Measurements from ENCODE around the gene TNIP2.

The TNIP2 gene

DNA sequence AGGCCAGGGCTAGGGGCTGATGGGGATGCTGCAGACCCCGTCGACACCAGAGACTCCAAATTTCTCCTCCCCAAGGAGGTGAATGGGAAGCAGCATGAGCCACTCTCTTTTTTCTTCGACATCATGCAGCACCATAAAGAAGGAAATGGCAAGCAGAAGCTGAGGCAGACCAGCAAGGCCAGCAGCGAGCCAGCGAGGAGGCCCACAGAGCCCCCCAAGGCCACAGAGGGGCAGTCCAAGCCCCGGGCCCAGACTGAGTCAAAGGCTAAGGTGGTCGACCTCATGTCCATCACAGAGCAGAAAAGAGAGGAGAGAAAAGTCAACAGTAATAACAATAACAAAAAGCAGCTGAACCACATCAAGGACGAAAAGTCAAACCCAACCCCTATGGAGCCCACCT is 56.1 kb downstream of the TNIP2 start:
- no peaks in the 10 kb centered on the region for H3K9me2 ChIP-seq (replicated peaks; ENCODE audit: insufficient read depth, low read length)
- no peak overlapping the region for H3K4me3 ChIP-seq (ENCODE audit: insufficient read depth, low read length, poor library complexity, severe bottlenecking)
- no peaks in the 10 kb centered on the region for H3K9me3 ChIP-seq (ENCODE audit: insufficient read depth, low read length)
- no peak overlapping the region for H3K27ac ChIP-seq (ENCODE audit: low read depth, low read length)
- no peaks in the 10 kb centered on the region; the same call in 1 of the 2 replicates for H3K79me2 ChIP-seq (ENCODE audit: insufficient read depth, low read length)
- H3K36me3 ChIP-seq (ENCODE audit: low read length) = peaks cover 4% of the 10 kb centered on the region; the same call in 1 of the 2 replicates
- no peaks in the 10 kb centered on the region for H3K27me3 ChIP-seq (ENCODE audit: low read length)
- H4K20me1 ChIP-seq (ENCODE audit: low read depth, low read length) = no peaks in the 10 kb centered on the region
- H2AFZ ChIP-seq (ENCODE audit: low read depth, low read length, severe bottlenecking) = no peak overlapping the region
- H3F3A ChIP-seq (ENCODE audit: insufficient read depth) = peaks cover 24% of the 10 kb centered on the region
- TF ChIP-seq, protein P1, sequence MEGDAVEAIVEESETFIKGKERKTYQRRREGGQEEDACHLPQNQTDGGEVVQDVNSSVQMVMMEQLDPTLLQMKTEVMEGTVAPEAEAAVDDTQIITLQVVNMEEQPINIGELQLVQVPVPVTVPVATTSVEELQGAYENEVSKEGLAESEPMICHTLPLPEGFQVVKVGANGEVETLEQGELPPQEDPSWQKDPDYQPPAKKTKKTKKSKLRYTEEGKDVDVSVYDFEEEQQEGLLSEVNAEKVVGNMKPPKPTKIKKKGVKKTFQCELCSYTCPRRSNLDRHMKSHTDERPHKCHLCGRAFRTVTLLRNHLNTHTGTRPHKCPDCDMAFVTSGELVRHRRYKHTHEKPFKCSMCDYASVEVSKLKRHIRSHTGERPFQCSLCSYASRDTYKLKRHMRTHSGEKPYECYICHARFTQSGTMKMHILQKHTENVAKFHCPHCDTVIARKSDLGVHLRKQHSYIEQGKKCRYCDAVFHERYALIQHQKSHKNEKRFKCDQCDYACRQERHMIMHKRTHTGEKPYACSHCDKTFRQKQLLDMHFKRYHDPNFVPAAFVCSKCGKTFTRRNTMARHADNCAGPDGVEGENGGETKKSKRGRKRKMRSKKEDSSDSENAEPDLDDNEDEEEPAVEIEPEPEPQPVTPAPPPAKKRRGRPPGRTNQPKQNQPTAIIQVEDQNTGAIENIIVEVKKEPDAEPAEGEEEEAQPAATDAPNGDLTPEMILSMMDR (IDR thresholded peaks at IDR 0.05; ENCODE audit: insufficient read depth, low read length, poor library complexity, severe bottlenecking) = no peak
- TF ChIP-seq EZH2phosphoT487 (conservative IDR thresholded peaks at IDR 0.05; ENCODE audit: low read length) = no peak
- H3K9ac ChIP-seq (ENCODE audit: low read length) = no peak overlapping the region
- H3K4me2 ChIP-seq (ENCODE audit: low read depth, low read length, poor library complexity, severe bottlenecking) = no peak overlapping the region

- Histone ChIP-seq H4K20me1 (ENCODE audit: low read depth, low read length) (no peaks in the 10 kb centered on the region), H3K27me3 (ENCODE audit: low read length) (no peaks in the 10 kb centered on the region), H2AFZ (ENCODE audit: low read depth, low read length, severe bottlenecking) (no peak overlapping the region), H3K36me3 (ENCODE audit: low read length) (peaks cover 4% of the 10 kb centered on the region; the same call in 1 of the 2 replicates), H3K27ac (ENCODE audit: low read depth, low read length) (no peak overlapping the region), H3K79me2 (ENCODE audit: insufficient read depth, low read length) (no peaks in the 10 kb centered on the region; the same call in 1 of the 2 replicates), H3K4me2 (ENCODE audit: low read depth, low read length, poor library complexity, severe bottlenecking) (no peak overlapping the region), H3K4me3 (ENCODE audit: insufficient read depth, low read length, poor library complexity, severe bottlenecking) (no peak overlapping the region), H3K9me3 (ENCODE audit: insufficient read depth, low read length) (no peaks in the 10 kb centered on the region), H3F3A (ENCODE audit: insufficient read depth) (peaks cover 28% of the 10 kb centered on the region), H3K9ac (ENCODE audit: low read length) (no peak overlapping the region), H3K9me2 (replicated peaks; ENCODE audit: insufficient read depth, low read length) (no peaks in the 10 kb centered on the region)
- TF ChIP-seq, protein P1 (IDR thresholded peaks at IDR 0.05; ENCODE audit: insufficient read depth, low read length, poor library complexity, severe bottlenecking) = no peak
- no peak for TF ChIP-seq EZH2phosphoT487 (conservative IDR thresholded peaks at IDR 0.05; ENCODE audit: low read length)
These were observed 56.6 kb downstream of the TNIP2 start for GRCh38 chr4:2699534-2699933.

- peaks cover 28% of the 10 kb centered on the region for H3F3A ChIP-seq (ENCODE audit: insufficient read depth)
- peaks cover 4% of the 10 kb centered on the region; the same call in 1 of the 2 replicates for H3K36me3 ChIP-seq (ENCODE audit: low read length)
- no peak overlapping the region; the same call in 1 of the 2 replicates for H3K27ac ChIP-seq (ENCODE audit: low read depth, low read length)
- no peaks in the 10 kb centered on the region for H4K20me1 ChIP-seq (ENCODE audit: low read depth, low read length)
- H3K9me2 ChIP-seq (replicated peaks; ENCODE audit: insufficient read depth, low read length) = no peaks in the 10 kb centered on the region
- H3K9me3 ChIP-seq (ENCODE audit: insufficient read depth, low read length) = no peaks in the 10 kb centered on the region
- TF ChIP-seq, protein P1 (IDR thresholded peaks at IDR 0.05; ENCODE audit: insufficient read depth, low read length, poor library complexity, severe bottlenecking) = no peak
- TF ChIP-seq EZH2phosphoT487 (conservative IDR thresholded peaks at IDR 0.05; ENCODE audit: low read length) = no peak
- no peaks in the 10 kb centered on the region; the same call in 1 of the 2 replicates for H3K79me2 ChIP-seq (ENCODE audit: insufficient read depth, low read length)
- no peak overlapping the region for H3K4me2 ChIP-seq (ENCODE audit: low read depth, low read length, poor library complexity, severe bottlenecking)
- H3K9ac ChIP-seq (ENCODE audit: low read length) = no peak overlapping the region
- no peak overlapping the region for H3K4me3 ChIP-seq (ENCODE audit: insufficient read depth, low read length, poor library complexity, severe bottlenecking)
- H3K27me3 ChIP-seq (ENCODE audit: low read length) = no peaks in the 10 kb centered on the region
- no peak overlapping the region for H2AFZ ChIP-seq (ENCODE audit: low read depth, low read length, severe bottlenecking)
These were observed 57.1 kb downstream of the TNIP2 start for GRCh38 chr4:2698951-2699505.
